ENCODE results near the gene IDH3B.

Gene IDH3B

GRCh38 chr20:2707353-2708072 lies 43.5 kb upstream of the IDH3B start:
- POLR2A ChIA-PET, result interaction anchor here (0.7 kb wide), 1 partner anchor 182 kb away, joined by 3 read pairs; no protein-coding TSS in a partner anchor
- TF ChIP-seq, protein P1, sequence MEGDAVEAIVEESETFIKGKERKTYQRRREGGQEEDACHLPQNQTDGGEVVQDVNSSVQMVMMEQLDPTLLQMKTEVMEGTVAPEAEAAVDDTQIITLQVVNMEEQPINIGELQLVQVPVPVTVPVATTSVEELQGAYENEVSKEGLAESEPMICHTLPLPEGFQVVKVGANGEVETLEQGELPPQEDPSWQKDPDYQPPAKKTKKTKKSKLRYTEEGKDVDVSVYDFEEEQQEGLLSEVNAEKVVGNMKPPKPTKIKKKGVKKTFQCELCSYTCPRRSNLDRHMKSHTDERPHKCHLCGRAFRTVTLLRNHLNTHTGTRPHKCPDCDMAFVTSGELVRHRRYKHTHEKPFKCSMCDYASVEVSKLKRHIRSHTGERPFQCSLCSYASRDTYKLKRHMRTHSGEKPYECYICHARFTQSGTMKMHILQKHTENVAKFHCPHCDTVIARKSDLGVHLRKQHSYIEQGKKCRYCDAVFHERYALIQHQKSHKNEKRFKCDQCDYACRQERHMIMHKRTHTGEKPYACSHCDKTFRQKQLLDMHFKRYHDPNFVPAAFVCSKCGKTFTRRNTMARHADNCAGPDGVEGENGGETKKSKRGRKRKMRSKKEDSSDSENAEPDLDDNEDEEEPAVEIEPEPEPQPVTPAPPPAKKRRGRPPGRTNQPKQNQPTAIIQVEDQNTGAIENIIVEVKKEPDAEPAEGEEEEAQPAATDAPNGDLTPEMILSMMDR (IDR thresholded peaks at IDR 0.05; ENCODE audit: control extremely low read depth, extremely low read depth, low read depth, missing control alignments), result no peak

GRCh38 chr20:2706688-2707352 lies 42.8 kb upstream of the IDH3B start:
- POLR2A ChIA-PET, result interaction anchor here (0.7 kb wide), 1 partner anchor 181 kb away, joined by 3 read pairs; no protein-coding TSS in a partner anchor

More at GRCh38 chr20:2707353-2708072, 43.5 kb upstream of the IDH3B start:
- CTCF ChIA-PET, result interaction anchor here (1.6 kb wide), 1 partner anchor 20 kb away, joined by 4 read pairs; no protein-coding TSS in a partner anchor
- DNase-seq (ENCODE audit: extremely low spot score), result no peak

DNA sequence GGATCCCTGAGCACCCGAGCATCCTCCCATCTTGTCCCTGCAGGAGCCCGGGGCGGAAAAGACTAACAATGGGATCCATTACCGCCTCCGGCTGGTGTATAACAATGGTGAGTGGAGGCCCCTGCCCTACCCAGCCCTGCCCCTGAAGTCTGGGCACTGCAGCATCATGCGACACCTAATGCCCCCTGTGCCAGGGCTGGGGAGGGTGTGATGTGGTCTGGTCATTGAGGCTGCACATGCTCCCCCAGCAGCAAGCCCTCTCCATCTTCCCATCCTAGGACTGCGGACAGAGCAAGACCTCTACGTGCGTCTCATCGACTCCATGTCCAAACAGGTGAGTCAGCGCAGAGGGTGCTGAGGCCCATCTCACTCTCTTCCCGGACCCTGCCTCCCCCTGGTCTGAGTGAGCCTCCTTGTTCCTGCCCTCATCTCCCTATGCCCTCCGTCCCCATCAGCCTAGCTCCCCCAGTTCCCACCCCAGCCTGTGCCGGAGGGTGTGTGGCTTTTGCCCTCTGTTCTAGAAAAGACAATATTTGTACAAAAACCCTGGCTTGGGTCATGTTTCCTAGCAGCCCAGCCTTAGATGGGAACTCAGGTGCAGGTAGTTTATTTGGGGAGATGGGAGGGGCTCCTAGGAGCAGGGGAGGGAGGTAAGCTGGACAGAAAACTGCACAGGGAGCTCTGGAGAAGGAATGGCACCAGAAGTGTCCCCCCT lies 42.1 kb upstream of the IDH3B start:
- DNase-seq (ENCODE audit: extremely low spot score), result no peak
- ChIA-PET POLR2A (no interaction called here), CTCF (no interaction called here)
- TF ChIP-seq, protein P1 (IDR thresholded peaks at IDR 0.05; ENCODE audit: control extremely low read depth, extremely low read depth, low read depth, missing control alignments), result no peak

More at GRCh38 chr20:2706688-2707352, 42.8 kb upstream of the IDH3B start:
- CTCF ChIA-PET, result interaction anchor here (1.6 kb wide), 1 partner anchor 20 kb away, joined by 4 read pairs; no protein-coding TSS in a partner anchor
- TF ChIP-seq, protein P1 (IDR thresholded peaks at IDR 0.05; ENCODE audit: control extremely low read depth, extremely low read depth, low read depth, missing control alignments), result no peak
- no peak for DNase-seq (ENCODE audit: extremely low spot score)

GRCh38 chr20:2703716-2704475 lies 39.9 kb upstream of the IDH3B start:
- CTCF ChIA-PET, result interaction anchor here (1.2 kb wide), 1 partner anchor 25 kb away, joined by 3 read pairs; no protein-coding TSS in a partner anchor
- TF ChIP-seq, protein P1 (IDR thresholded peaks at IDR 0.05; ENCODE audit: control extremely low read depth, extremely low read depth, low read depth, missing control alignments), result no peak
- DNase-seq (ENCODE audit: extremely low spot score), result no peak
- POLR2A ChIA-PET, result no interaction called here

DNA sequence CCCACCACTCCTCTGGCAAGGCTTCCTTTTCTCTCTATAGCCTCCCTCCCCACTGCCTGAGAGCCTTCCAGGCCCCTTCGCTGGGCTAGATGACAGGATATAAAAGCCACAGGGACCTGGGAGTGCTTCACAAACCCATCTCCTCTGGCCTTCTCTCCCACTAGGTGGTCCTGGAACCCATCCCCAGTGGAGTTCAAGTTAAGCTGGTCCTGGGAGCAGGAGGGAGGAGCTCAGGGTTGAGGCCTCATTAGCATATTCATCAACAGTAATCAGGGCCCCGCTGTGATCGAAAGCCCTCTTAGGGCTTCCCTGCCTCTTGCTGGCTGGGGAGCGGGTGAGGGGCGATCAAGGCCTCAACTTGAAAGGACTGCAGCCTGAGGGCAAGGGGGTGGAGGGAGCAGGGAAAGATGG lies 37.7 kb upstream of the IDH3B start:
- CTCF ChIA-PET, result interaction anchor here (1.1 kb wide), 1 partner anchor 10 kb away, joined by 4 read pairs; no protein-coding TSS in a partner anchor

More for the DNA sequence above, 37.7 kb upstream of the IDH3B start:
- no peak for DNase-seq (ENCODE audit: extremely low spot score)
- TF ChIP-seq, protein P1 (IDR thresholded peaks at IDR 0.05; ENCODE audit: control extremely low read depth, extremely low read depth, low read depth, missing control alignments), result no peak
- POLR2A ChIA-PET, result no interaction called here
